ENCODE data around the gene EVC. TPM values are rescaled to one million over a fixed set of nuclear protein-coding genes. Genes with fewer than 3 reads are reported as not detected.

The EVC gene
- total and polyA plus RNA-seq, 2 of the 4 experiments (the other 2 are of a cell fraction), result 16.8 to 18.9 TPM

- no peak overlapping the region for H3K56ac ChIP-seq (ENCODE audit: extremely low read depth, insufficient read depth, low read length)
- no peaks in the 10 kb centered on the region for H3K9me3 ChIP-seq (ENCODE audit: control insufficient read depth, insufficient read depth, low read length)
- H4K5ac ChIP-seq (ENCODE audit: low read depth, low read length), result no peak overlapping the region
- no peak overlapping the region for H2BK15ac ChIP-seq (ENCODE audit: low read depth, low read length)
- H2BK5ac ChIP-seq (ENCODE audit: low read depth, low read length, poor library complexity, severe bottlenecking), result no peak overlapping the region
- no peaks in the 10 kb centered on the region for H3K4me1 ChIP-seq (ENCODE audit: control insufficient read depth, insufficient read depth, low read length)
- CTCF ChIA-PET, result no interaction called here
- H3K27me3 ChIP-seq (ENCODE audit: control insufficient read depth, insufficient read depth, low read length), result no peaks in the 10 kb centered on the region
- no peak overlapping the region for H3K18ac ChIP-seq (ENCODE audit: low read depth, low read length)
- no peak overlapping the region for H3K4ac ChIP-seq (ENCODE audit: low read depth, low read length)
- no peak overlapping the region for H3K14ac ChIP-seq (replicated peaks; ENCODE audit: low read depth, low read length)
- no peak overlapping the region for H3K23ac ChIP-seq (ENCODE audit: low read depth, low read length)
- H3K27ac ChIP-seq (ENCODE audit: insufficient read depth, low read length), result no peak overlapping the region
- 100% methylated on average over 1 of the region's 3 CpGs; no CpG with 5 or more reads in 1 of the 2 experiments for WGBS, 2 experiments (ENCODE audit: extremely low coverage in 2 of 2, insufficient read length in 1 of 2)
- DNase-seq (no peak), ATAC-seq (ENCODE audit: low read depth) (no peak)
- H3K36me3 ChIP-seq (ENCODE audit: control insufficient read depth, insufficient read depth, low read length), result peaks cover 51% of the 10 kb centered on the region
- TF ChIP-seq CHD1 (IDR thresholded peaks at IDR 0.05; ENCODE audit: low read depth, low read length) (no peak), SMC3 (IDR thresholded peaks at IDR 0.05; ENCODE audit: low read depth, low read length) (no peak), RCOR1 (IDR thresholded peaks at IDR 0.05; ENCODE audit: insufficient replicate concordance, low read length) (no peak), RAD21 (IDR thresholded peaks at IDR 0.05; ENCODE audit: low read length) (no peak), MAZ (IDR thresholded peaks at IDR 0.05; ENCODE audit: borderline replicate concordance, low read depth, low read length) (no peak), NFE2L2 (IDR thresholded peaks at IDR 0.05; ENCODE audit: low read depth, low read length) (no peak), RFX5 (IDR thresholded peaks at IDR 0.05; ENCODE audit: low read depth, low read length) (no peak), MAFK (IDR thresholded peaks at IDR 0.05; ENCODE audit: low read depth, low read length) (no peak)
- H3K4me2 ChIP-seq (ENCODE audit: low read depth, low read length), result no peak overlapping the region
- H4K20me1 ChIP-seq (ENCODE audit: insufficient read depth, low read length), result peaks cover 3% of the 10 kb centered on the region; the same call in 1 of the 2 replicates
- no peak overlapping the region for H2AFZ ChIP-seq (replicated peaks; ENCODE audit: low read length, poor library complexity)
- H3K9ac ChIP-seq (ENCODE audit: low read depth, low read length), result no peak overlapping the region
- intact Hi-C loops (cut with micrococcal nuclease), result no loop called here
- H3K79me1 ChIP-seq (ENCODE audit: low read depth in 1 of 2, low read length in 2 of 2), result peaks cover 26 to 43% of the 10 kb centered on the region in 2 experiments; a peak in 3 of 4 replicates
- no peak overlapping the region for H3K4me3 ChIP-seq (ENCODE audit: insufficient read depth, low read depth, low read length)
- H4K91ac ChIP-seq (ENCODE audit: insufficient read depth, low read depth, low read length), result no peak overlapping the region
- dilution Hi-C loops (cut with HindIII; ENCODE audit: low sequenced_read_pairs, unreplicated experiment), result no loop called here
- POLR2A ChIA-PET (ENCODE audit: unreplicated experiment), result no interaction called here
- no peaks in the 10 kb centered on the region; the same call in 1 of the 2 replicates for H3K9me1 ChIP-seq (ENCODE audit: insufficient read depth, low read length)
- BruUV-seq (replicated peaks), result no TSS peak
- in situ Hi-C loops (cut with MboI; ENCODE audit: low sequenced_read_pairs), result no loop called here
- H2AK9ac ChIP-seq (replicated peaks; ENCODE audit: low read depth, low read length, poor library complexity), result no peak overlapping the region
- H2BK20ac ChIP-seq (ENCODE audit: low read depth, low read length), result no peak overlapping the region
- no peak overlapping the region for H2BK120ac ChIP-seq (ENCODE audit: low read depth, low read length)
- H2AK5ac ChIP-seq (ENCODE audit: low read depth, low read length), result no peak overlapping the region
- H4K8ac ChIP-seq (ENCODE audit: low read depth in 2 of 2, low read length in 2 of 2), result no peak overlapping the region
These were observed 24.5 kb downstream of the EVC start for GRCh38 chr4:5735463-5735862.

Measured in IMR-90 (cell line).